K562 (cell line): Measurements from ENCODE around the gene KLHL20. TPM values are rescaled to one million over a fixed set of nuclear protein-coding genes. Genes with fewer than 3 reads are reported as not detected.

ENCODE experiments used
- CBX8 ChIP-seq: fragments of 200-600 bp; sonication (generic); IDR thresholded peaks from 2 replicates; pipeline ENCODE4 v1.6.1; 2012; ENCODE audit warnings: borderline replicate concordance, mixed run types, low read depth, mild to moderate bottlenecking, moderate library complexity, mixed read lengths, low read length, control low read depth, inconsistent platforms; ENCODE audit not compliant: poor library complexity, severe bottlenecking; ENCODE audit errors: extremely low read depth
- MAFF ChIP-seq: IDR thresholded peaks from 2 replicates; pipeline ENCODE4 v1.6.1; 2012; ENCODE audit warnings: low read length, improper control_type of control experiment
- ZNF444 ChIP-seq: fragments of 250-450 bp; sonication (Bioruptor Pico); IDR thresholded peaks from 2 replicates; pipeline ENCODE4 v1.4.0; 2020; ENCODE audit warnings: mild to moderate bottlenecking, moderate library complexity
- ZNF785 ChIP-seq: fragments of 250-450 bp; sonication (Bioruptor Pico); IDR thresholded peaks from 2 replicates; pipeline ENCODE4 v1.4.0; 2020; ENCODE audit warnings: mild to moderate bottlenecking
- polyA plus RNA-seq, 8 experiments: library from polyadenylated mRNA; depleted of rRNA in 4 of 8; stranded (reverse) in 5 of 8; unstranded in 3 of 8; fragments of >200 nt; fragmentation: Nextera tagmentation in 2 of 8; fragmentation: Illumina TruSeq in 1 of 8; extraction: Ambion mirVana in 2 of 8; extraction: Trizol in 1 of 8; gene quantifications; 2 replicates each; pipeline versions ENCODE4 v1.2.1 to v1.2.3, GENCODE V29; 2011 to 2014; ENCODE audit warnings: inconsistent platforms in 1 of 8, missing spikeins in 1 of 8
- total RNA-seq, 7 experiments: library from RNA; depleted of rRNA in 6 of 7; stranded (reverse); fragments of >200 nt in 6 of 7; fragmentation: Illumina TruSeq in 2 of 7; extraction: Trizol in 2 of 7; gene quantifications; 2 replicates each; pipeline versions ENCODE4 v1.2.1 to v1.2.3, GENCODE V29; 2011 to 2021; ENCODE audit warnings: low replicate concordance in 1 of 7
- TF ChIP-seq, protein P1 (sequence below): fragments of 250-450 bp; sonication (Bioruptor Pico); IDR thresholded peaks from 2 replicates; pipeline ENCODE4 v1.9.0; 2021; ENCODE audit warnings: mild to moderate bottlenecking, inconsistent platforms
- TF ChIP-seq, protein P2 (sequence below): fragments of 450-650 bp; IDR thresholded peaks from 2 replicates; pipeline ENCODE4 v1.6.1; 2016; ENCODE audit warnings: mild to moderate bottlenecking, moderate library complexity
- TF ChIP-seq, protein P3 (sequence below): fragments of 450-650 bp; IDR thresholded peaks from 2 replicates; pipeline ENCODE4 v1.7.0; 2016; ENCODE audit warnings: borderline replicate concordance
- TF ChIP-seq, protein P4 (sequence below): fragments of 450-650 bp; formaldehyde crosslinking; IDR thresholded peaks from 2 replicates; pipeline ENCODE4 v1.4.0; 2022; ENCODE audit warnings: missing genetic modification characterization

The KLHL20 gene
- total and polyA plus RNA-seq, 9 of the 15 experiments (the other 6 are each of a cell fraction or from before 2014, with no cell fraction given): 8.9 to 23.2 (median 16.8) TPM

DNA sequence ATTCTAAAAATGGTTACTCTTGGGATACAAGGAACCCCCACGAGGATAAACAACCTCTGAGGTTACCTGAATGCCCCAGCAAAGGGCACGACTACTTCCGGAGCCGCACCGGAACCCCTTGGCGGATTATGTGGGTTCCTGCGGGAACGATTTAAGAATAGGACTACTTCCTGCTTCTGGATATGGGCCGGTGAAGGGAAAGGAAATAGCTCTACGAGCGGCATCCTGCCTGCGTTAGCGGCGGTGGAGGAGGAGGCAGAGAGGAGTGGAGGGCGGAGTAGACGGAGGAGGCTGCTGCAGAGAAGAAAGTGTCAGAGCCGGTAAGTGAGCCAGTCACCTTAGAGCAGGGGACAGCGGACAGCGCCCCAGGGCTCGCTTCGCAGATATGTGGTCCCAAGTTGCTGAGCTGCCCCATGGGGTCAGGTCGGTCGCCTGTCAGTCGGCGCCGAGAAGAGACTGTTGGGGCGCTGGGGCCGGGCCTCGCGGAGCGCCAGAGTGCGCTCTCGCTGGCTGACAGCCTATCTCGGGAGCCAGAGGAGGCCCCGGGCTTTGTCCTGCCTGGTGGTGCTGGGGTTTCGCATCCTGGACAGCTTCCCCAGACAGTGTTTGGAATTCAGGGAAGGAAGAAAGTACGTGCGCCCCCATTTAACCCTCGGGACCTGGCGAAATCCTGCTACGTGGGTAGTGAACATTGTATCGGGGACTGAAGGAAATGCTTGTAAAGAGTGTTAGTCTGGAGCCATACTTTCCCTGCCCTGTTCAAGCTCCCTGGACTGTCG, at the start of gene KLHL20 (continued):
- TF ChIP-seq, protein P1, sequence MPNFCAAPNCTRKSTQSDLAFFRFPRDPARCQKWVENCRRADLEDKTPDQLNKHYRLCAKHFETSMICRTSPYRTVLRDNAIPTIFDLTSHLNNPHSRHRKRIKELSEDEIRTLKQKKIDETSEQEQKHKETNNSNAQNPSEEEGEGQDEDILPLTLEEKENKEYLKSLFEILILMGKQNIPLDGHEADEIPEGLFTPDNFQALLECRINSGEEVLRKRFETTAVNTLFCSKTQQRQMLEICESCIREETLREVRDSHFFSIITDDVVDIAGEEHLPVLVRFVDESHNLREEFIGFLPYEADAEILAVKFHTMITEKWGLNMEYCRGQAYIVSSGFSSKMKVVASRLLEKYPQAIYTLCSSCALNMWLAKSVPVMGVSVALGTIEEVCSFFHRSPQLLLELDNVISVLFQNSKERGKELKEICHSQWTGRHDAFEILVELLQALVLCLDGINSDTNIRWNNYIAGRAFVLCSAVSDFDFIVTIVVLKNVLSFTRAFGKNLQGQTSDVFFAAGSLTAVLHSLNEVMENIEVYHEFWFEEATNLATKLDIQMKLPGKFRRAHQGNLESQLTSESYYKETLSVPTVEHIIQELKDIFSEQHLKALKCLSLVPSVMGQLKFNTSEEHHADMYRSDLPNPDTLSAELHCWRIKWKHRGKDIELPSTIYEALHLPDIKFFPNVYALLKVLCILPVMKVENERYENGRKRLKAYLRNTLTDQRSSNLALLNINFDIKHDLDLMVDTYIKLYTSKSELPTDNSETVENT (CRISPR knock-in tag): peak; percentile 85
- TF ChIP-seq, protein P2, sequence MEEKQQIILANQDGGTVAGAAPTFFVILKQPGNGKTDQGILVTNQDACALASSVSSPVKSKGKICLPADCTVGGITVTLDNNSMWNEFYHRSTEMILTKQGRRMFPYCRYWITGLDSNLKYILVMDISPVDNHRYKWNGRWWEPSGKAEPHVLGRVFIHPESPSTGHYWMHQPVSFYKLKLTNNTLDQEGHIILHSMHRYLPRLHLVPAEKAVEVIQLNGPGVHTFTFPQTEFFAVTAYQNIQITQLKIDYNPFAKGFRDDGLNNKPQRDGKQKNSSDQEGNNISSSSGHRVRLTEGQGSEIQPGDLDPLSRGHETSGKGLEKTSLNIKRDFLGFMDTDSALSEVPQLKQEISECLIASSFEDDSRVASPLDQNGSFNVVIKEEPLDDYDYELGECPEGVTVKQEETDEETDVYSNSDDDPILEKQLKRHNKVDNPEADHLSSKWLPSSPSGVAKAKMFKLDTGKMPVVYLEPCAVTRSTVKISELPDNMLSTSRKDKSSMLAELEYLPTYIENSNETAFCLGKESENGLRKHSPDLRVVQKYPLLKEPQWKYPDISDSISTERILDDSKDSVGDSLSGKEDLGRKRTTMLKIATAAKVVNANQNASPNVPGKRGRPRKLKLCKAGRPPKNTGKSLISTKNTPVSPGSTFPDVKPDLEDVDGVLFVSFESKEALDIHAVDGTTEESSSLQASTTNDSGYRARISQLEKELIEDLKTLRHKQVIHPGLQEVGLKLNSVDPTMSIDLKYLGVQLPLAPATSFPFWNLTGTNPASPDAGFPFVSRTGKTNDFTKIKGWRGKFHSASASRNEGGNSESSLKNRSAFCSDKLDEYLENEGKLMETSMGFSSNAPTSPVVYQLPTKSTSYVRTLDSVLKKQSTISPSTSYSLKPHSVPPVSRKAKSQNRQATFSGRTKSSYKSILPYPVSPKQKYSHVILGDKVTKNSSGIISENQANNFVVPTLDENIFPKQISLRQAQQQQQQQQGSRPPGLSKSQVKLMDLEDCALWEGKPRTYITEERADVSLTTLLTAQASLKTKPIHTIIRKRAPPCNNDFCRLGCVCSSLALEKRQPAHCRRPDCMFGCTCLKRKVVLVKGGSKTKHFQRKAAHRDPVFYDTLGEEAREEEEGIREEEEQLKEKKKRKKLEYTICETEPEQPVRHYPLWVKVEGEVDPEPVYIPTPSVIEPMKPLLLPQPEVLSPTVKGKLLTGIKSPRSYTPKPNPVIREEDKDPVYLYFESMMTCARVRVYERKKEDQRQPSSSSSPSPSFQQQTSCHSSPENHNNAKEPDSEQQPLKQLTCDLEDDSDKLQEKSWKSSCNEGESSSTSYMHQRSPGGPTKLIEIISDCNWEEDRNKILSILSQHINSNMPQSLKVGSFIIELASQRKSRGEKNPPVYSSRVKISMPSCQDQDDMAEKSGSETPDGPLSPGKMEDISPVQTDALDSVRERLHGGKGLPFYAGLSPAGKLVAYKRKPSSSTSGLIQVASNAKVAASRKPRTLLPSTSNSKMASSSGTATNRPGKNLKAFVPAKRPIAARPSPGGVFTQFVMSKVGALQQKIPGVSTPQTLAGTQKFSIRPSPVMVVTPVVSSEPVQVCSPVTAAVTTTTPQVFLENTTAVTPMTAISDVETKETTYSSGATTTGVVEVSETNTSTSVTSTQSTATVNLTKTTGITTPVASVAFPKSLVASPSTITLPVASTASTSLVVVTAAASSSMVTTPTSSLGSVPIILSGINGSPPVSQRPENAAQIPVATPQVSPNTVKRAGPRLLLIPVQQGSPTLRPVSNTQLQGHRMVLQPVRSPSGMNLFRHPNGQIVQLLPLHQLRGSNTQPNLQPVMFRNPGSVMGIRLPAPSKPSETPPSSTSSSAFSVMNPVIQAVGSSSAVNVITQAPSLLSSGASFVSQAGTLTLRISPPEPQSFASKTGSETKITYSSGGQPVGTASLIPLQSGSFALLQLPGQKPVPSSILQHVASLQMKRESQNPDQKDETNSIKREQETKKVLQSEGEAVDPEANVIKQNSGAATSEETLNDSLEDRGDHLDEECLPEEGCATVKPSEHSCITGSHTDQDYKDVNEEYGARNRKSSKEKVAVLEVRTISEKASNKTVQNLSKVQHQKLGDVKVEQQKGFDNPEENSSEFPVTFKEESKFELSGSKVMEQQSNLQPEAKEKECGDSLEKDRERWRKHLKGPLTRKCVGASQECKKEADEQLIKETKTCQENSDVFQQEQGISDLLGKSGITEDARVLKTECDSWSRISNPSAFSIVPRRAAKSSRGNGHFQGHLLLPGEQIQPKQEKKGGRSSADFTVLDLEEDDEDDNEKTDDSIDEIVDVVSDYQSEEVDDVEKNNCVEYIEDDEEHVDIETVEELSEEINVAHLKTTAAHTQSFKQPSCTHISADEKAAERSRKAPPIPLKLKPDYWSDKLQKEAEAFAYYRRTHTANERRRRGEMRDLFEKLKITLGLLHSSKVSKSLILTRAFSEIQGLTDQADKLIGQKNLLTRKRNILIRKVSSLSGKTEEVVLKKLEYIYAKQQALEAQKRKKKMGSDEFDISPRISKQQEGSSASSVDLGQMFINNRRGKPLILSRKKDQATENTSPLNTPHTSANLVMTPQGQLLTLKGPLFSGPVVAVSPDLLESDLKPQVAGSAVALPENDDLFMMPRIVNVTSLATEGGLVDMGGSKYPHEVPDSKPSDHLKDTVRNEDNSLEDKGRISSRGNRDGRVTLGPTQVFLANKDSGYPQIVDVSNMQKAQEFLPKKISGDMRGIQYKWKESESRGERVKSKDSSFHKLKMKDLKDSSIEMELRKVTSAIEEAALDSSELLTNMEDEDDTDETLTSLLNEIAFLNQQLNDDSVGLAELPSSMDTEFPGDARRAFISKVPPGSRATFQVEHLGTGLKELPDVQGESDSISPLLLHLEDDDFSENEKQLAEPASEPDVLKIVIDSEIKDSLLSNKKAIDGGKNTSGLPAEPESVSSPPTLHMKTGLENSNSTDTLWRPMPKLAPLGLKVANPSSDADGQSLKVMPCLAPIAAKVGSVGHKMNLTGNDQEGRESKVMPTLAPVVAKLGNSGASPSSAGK: peak; percentile 75
- TF ChIP-seq MAFF (peak; percentile 27; the same call in 1 of the 2 replicates), ZNF444 (CRISPR knock-in tag) (no peak), ZNF785 (CRISPR knock-in tag) (no peak), CBX8 (no peak)
- TF ChIP-seq, protein P3, sequence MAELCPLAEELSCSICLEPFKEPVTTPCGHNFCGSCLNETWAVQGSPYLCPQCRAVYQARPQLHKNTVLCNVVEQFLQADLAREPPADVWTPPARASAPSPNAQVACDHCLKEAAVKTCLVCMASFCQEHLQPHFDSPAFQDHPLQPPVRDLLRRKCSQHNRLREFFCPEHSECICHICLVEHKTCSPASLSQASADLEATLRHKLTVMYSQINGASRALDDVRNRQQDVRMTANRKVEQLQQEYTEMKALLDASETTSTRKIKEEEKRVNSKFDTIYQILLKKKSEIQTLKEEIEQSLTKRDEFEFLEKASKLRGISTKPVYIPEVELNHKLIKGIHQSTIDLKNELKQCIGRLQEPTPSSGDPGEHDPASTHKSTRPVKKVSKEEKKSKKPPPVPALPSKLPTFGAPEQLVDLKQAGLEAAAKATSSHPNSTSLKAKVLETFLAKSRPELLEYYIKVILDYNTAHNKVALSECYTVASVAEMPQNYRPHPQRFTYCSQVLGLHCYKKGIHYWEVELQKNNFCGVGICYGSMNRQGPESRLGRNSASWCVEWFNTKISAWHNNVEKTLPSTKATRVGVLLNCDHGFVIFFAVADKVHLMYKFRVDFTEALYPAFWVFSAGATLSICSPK: no peak
- TF ChIP-seq, protein P4, sequence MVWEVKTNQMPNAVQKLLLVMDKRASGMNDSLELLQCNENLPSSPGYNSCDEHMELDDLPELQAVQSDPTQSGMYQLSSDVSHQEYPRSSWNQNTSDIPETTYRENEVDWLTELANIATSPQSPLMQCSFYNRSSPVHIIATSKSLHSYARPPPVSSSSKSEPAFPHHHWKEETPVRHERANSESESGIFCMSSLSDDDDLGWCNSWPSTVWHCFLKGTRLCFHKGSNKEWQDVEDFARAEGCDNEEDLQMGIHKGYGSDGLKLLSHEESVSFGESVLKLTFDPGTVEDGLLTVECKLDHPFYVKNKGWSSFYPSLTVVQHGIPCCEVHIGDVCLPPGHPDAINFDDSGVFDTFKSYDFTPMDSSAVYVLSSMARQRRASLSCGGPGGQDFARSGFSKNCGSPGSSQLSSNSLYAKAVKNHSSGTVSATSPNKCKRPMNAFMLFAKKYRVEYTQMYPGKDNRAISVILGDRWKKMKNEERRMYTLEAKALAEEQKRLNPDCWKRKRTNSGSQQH (CRISPR knock-in tag): peak; percentile 70; the same call in 1 of the 2 replicates
